ENCODE data around the gene SPG7. TPM values are rescaled to one million over a fixed set of nuclear protein-coding genes. Genes with fewer than 3 reads are reported as not detected.

SPG7 gene
- total and polyA plus RNA-seq, 9 of the 15 experiments (the other 6 are each of a cell fraction or from before 2014, with no cell fraction given): 5.8 to 89.1 (median 49.4) TPM

DNA sequence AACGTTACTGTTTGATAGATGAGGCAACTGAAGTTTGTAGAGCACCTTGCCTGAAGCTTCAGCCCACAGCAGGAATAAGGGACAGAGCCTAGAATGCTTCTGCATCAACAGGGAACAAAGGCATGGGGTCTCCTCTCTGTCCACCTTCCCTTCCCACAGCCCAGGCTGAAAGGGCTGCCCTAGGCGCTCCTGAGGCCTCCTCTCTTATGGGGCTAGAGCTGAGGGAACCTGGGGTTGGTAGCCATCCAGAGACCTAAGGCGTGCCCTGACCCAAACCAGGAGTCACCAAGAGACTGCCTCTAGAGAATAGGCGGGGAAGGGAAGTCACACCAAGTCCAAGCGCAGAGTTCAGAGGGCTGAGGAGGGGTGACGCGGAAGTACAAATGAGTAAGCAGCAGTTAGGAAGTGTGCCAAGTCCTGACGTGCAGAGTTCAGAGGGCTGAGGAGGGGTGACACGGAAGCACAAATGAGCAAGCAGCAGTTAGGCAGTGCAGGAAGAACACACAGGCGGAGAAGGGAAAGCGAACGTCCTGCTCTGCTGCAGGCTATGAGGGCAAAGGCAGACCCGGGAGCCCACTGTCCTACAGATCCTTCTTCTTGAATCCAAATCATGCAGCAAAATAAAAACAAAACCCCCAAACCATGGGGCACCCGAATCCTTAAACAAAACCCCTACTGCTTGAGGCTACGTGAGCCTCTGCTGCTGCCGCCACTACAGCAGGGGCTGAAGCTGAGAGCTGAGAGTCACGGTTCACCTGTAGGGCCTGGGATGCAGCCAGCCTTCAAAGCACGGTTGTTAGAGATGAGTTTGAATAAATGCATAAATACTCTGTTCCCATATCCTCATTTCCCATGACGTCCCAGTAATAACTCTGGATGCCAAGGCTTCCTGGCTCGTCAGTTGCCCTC, 2.7 kb upstream of the SPG7 start (continued):
- TF ChIP-seq, protein P1, sequence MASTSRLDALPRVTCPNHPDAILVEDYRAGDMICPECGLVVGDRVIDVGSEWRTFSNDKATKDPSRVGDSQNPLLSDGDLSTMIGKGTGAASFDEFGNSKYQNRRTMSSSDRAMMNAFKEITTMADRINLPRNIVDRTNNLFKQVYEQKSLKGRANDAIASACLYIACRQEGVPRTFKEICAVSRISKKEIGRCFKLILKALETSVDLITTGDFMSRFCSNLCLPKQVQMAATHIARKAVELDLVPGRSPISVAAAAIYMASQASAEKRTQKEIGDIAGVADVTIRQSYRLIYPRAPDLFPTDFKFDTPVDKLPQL (IDR thresholded peaks at IDR 0.05; ENCODE audit: extremely low read depth, insufficient read length): no peak
- TF ChIP-seq RFX7 (CRISPR knock-in tag; IDR thresholded peaks at IDR 0.05): no peak
- TF ChIP-seq HDAC3 (IDR thresholded peaks at IDR 0.05; ENCODE audit: borderline replicate concordance, partially characterized antibody): no peak
- TF ChIP-seq, protein P2, sequence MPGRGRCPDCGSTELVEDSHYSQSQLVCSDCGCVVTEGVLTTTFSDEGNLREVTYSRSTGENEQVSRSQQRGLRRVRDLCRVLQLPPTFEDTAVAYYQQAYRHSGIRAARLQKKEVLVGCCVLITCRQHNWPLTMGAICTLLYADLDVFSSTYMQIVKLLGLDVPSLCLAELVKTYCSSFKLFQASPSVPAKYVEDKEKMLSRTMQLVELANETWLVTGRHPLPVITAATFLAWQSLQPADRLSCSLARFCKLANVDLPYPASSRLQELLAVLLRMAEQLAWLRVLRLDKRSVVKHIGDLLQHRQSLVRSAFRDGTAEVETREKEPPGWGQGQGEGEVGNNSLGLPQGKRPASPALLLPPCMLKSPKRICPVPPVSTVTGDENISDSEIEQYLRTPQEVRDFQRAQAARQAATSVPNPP (IDR thresholded peaks at IDR 0.05; ENCODE audit: borderline replicate concordance, insufficient read depth, insufficient read length): no peak
- 0 out of 2 replicates have a peak, but pooled peaks have one; percentile 32 for TF ChIP-seq LCOR (CRISPR knock-in tag; IDR thresholded peaks at IDR 0.05)
- TF ChIP-seq ZNF239 (CRISPR knock-in tag; IDR thresholded peaks at IDR 0.05): no peak
- no peak for TF ChIP-seq KLF16 (IDR thresholded peaks at IDR 0.05)
- TF ChIP-seq, protein P3, sequence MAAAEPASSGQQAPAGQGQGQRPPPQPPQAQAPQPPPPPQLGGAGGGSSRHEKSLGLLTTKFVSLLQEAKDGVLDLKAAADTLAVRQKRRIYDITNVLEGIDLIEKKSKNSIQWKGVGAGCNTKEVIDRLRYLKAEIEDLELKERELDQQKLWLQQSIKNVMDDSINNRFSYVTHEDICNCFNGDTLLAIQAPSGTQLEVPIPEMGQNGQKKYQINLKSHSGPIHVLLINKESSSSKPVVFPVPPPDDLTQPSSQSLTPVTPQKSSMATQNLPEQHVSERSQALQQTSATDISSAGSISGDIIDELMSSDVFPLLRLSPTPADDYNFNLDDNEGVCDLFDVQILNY (CRISPR knock-in tag; IDR thresholded peaks at IDR 0.05): no peak
- no peak for TF ChIP-seq ZBTB1 (CRISPR knock-in tag; IDR thresholded peaks at IDR 0.05; ENCODE audit: borderline replicate concordance, low read depth)
- TF ChIP-seq, protein P4, sequence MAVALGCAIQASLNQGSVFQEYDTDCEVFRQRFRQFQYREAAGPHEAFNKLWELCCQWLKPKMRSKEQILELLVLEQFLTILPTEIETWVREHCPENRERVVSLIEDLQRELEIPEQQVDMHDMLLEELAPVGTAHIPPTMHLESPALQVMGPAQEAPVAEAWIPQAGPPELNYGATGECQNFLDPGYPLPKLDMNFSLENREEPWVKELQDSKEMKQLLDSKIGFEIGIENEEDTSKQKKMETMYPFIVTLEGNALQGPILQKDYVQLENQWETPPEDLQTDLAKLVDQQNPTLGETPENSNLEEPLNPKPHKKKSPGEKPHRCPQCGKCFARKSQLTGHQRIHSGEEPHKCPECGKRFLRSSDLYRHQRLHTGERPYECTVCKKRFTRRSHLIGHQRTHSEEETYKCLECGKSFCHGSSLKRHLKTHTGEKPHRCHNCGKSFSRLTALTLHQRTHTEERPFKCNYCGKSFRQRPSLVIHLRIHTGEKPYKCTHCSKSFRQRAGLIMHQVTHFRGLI (CRISPR knock-in tag; IDR thresholded peaks at IDR 0.05): no peak
- TF ChIP-seq MTA1 (IDR thresholded peaks at IDR 0.05; ENCODE audit: borderline replicate concordance): peak; percentile 61; the same call in 1 of the 2 replicates
- TF ChIP-seq ZC3H4 (CRISPR knock-in tag; IDR thresholded peaks at IDR 0.05; ENCODE audit: borderline replicate concordance): no peak
- TF ChIP-seq KDM4B (IDR thresholded peaks at IDR 0.05; ENCODE audit: borderline replicate concordance in 2 of 2, low read depth in 1 of 2): no peak; a peak in 1 of 4 replicates
- TF ChIP-seq SP1 (CRISPR knock-in tag; IDR thresholded peaks at IDR 0.05): peak; percentile 66; the same call in 1 of the 2 replicates
- TF ChIP-seq MYC (IDR thresholded peaks at IDR 0.05; ENCODE audit: low read depth, low read length): peak; percentile 69
- TF ChIP-seq MYC (CRISPR knock-in tag; IDR thresholded peaks at IDR 0.05; ENCODE audit: borderline replicate concordance, low read depth): peak; percentile 67; the same call in 1 of the 2 replicates
- no peak for TF ChIP-seq HMGN3 (IDR thresholded peaks at IDR 0.05; ENCODE audit: borderline replicate concordance, extremely low read depth, insufficient read length, low read depth, low read length)
- peak; percentile 95 for TF ChIP-seq CREM (IDR thresholded peaks at IDR 0.05; ENCODE audit: low read depth)
